Fibroblast of mammary gland (primary cell): ENCODE results near the gene LYRM4.
A peak's percentile ranks its signal among the peaks of the same experiment; 100 is the strongest.

Experiments
- DNase-seq: peaks from one replicate; pipeline ENCODE4 v3.0.0-alpha.2; 2010; ENCODE audit warnings: low read depth
- H3K4me3 ChIP-seq: 2 replicates; pipeline ENCODE4 v1.5.1; 2011; ENCODE audit warnings: low read depth, mild to moderate bottlenecking, low read length, moderate library complexity; ENCODE audit not compliant: control insufficient read depth
- TF ChIP-seq, protein P1 (sequence below): conservative IDR thresholded peaks from 2 replicates; pipeline ENCODE4 v1.5.1; 2011; ENCODE audit warnings: low read depth, low read length, inconsistent platforms; ENCODE audit not compliant: control insufficient read depth, insufficient read depth

Gene LYRM4

DNA sequence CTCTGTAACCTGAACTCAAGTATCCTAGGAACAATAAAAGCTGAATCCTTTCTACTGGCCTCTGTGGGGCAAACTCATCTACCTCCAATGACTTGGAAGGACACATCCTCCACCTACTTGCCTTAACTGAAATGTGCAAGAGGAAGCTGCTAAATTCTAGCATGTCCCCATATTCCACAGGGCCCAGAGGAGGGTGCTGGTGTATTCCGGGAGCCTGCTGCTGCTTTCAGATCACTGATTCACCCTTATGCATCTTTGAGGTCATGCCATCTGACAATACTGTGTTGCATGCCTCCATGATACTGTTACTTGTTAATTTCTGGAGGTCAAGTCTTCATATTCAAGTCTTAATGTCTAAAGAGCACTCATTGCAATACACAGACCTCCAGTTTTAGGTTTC, 40.3 kb downstream of the LYRM4 start:
- no peak overlapping the region for H3K4me3 ChIP-seq
- TF ChIP-seq, protein P1, sequence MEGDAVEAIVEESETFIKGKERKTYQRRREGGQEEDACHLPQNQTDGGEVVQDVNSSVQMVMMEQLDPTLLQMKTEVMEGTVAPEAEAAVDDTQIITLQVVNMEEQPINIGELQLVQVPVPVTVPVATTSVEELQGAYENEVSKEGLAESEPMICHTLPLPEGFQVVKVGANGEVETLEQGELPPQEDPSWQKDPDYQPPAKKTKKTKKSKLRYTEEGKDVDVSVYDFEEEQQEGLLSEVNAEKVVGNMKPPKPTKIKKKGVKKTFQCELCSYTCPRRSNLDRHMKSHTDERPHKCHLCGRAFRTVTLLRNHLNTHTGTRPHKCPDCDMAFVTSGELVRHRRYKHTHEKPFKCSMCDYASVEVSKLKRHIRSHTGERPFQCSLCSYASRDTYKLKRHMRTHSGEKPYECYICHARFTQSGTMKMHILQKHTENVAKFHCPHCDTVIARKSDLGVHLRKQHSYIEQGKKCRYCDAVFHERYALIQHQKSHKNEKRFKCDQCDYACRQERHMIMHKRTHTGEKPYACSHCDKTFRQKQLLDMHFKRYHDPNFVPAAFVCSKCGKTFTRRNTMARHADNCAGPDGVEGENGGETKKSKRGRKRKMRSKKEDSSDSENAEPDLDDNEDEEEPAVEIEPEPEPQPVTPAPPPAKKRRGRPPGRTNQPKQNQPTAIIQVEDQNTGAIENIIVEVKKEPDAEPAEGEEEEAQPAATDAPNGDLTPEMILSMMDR: no peak
- DNase-seq: no peak

GRCh38 chr6:5219011-5219691, 41.6 kb downstream of the LYRM4 start:
- no peak for DNase-seq
- TF ChIP-seq, protein P1: no peak
- no peak overlapping the region for H3K4me3 ChIP-seq

DNA sequence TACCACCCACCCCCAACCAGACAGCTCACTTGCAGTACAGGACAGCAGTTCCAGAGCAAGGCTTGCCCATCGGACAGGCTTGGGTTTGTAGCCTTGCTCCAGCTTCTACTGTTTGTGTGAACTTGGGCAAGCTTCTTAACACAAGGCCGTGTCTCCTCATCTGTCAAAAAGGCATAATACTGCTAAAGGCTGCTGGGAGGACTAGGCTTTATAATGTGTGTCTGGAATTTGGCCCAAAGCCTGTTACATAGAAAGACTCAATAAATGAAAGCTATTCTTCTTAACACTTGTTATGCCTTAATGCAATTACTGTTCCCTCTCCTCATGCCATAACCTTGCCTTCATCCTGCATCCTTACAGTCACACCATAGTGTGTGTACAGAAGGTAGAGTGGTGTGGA, 43.4 kb downstream of the LYRM4 start:
- TF ChIP-seq, protein P1: no peak
- DNase-seq: no peak
- H3K4me3 ChIP-seq: no peak overlapping the region

- no peak for DNase-seq
- TF ChIP-seq, protein P1: no peak
- no peak overlapping the region for H3K4me3 ChIP-seq
Observed at GRCh38 chr6:5215799-5216198, 45.0 kb downstream of the LYRM4 start.

GRCh38 chr6:5215159-5215558, 45.6 kb downstream of the LYRM4 start:
- no peak overlapping the region for H3K4me3 ChIP-seq
- TF ChIP-seq, protein P1: no peak
- no peak for DNase-seq

DNA sequence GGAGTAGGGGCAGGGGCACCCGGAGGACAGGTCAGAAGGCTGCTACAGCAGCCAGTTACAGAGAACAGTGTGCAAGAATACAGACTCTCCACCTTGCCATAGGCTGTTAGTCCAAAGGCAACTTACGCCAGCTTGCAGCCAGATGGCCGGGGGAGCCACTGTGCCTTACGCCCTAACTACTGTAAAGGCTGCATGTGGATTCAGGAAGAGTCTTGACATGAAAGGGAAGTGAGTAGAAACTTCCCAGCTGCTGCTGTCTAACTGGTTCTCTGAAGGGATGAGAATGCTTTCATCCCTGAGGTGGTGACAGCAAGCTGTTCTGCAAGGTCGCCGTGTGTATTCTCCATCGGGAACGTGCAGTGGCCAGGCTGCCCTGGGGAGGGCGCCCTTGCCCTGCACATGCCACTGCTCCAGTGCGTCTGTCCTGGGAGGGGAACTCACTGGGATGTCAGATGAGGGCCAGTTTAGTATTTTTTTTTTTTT, 46.1 kb downstream of the LYRM4 start:
- DNase-seq: peak; percentile 37
- TF ChIP-seq, protein P1: peak; percentile 69
- H3K4me3 ChIP-seq: no peak overlapping the region

- DNase-seq: peak; percentile 45
- TF ChIP-seq, protein P1: peak; percentile 13
- H3K4me3 ChIP-seq: no peak overlapping the region
Observed at GRCh38 chr6:5213836-5214235, 46.9 kb downstream of the LYRM4 start.
